SU-DHL-6 (cell line): ENCODE data around the gene SNAP29.

ENCODE experiments used
- H2AFZ ChIP-seq: fragments of 200-600 bp; sonication (generic); 2 replicates; pipeline ENCODE4 v1.6.1; 2014; ENCODE audit warnings: low read depth, mild to moderate bottlenecking, moderate library complexity, mixed read lengths, antibody characterized with exemption, low read length; ENCODE audit not compliant: severe bottlenecking
- H3F3A ChIP-seq: fragments of 200-600 bp; shearing (Covaris generic); 2 replicates; pipeline ENCODE4 v1.6.0; 2016; ENCODE audit warnings: antibody characterized with exemption, mild to moderate bottlenecking; ENCODE audit not compliant: insufficient read depth
- H3K27ac ChIP-seq: fragments of 200-600 bp; sonication (generic); 2 replicates; pipeline ENCODE4 v1.5.1; 2016; ENCODE audit warnings: low read depth, mild to moderate bottlenecking, low read length, moderate library complexity, mixed read lengths
- H3K27me3 ChIP-seq: fragments of 200-600 bp; sonication (generic), shearing (Covaris generic); 2 replicates; pipeline ENCODE4 v1.6.0; 2014; ENCODE audit warnings: mild to moderate bottlenecking, low read length
- H3K36me3 ChIP-seq: fragments of 200-600 bp; sonication (generic); 2 replicates; pipeline ENCODE4 v1.6.1; 2014; ENCODE audit warnings: mild to moderate bottlenecking, low read length, mixed read lengths
- H3K4me2 ChIP-seq: fragments of 300-600, 200-600 bp; shearing (Covaris generic), sonication (generic); 2 replicates; pipeline ENCODE4 v1.6.0; 2014; ENCODE audit warnings: low read length, low read depth, mild to moderate bottlenecking; ENCODE audit not compliant: poor library complexity, severe bottlenecking
- H3K4me3 ChIP-seq: fragments of 200-600 bp; sonication (generic); 2 replicates; pipeline ENCODE4 v1.5.1; 2014; ENCODE audit warnings: antibody characterized with exemption, low read length, mild to moderate bottlenecking, mixed read lengths; ENCODE audit not compliant: insufficient read depth, poor library complexity, severe bottlenecking
- H3K79me2 ChIP-seq: fragments of 200-600 bp; sonication (generic); 2 replicates; pipeline ENCODE4 v1.6.1; 2014; ENCODE audit warnings: mild to moderate bottlenecking, low read length, moderate library complexity; ENCODE audit not compliant: insufficient read depth
- H3K9ac ChIP-seq: fragments of 200-600 bp; sonication (generic); 2 replicates; pipeline ENCODE4 v1.7.0; 2014; ENCODE audit warnings: mild to moderate bottlenecking, low read length
- H3K9me2 ChIP-seq: fragments of 200-600 bp; sonication (generic); replicated peaks from 2 replicates; pipeline ENCODE4 v1.6.1; 2014; ENCODE audit warnings: low read length; ENCODE audit not compliant: insufficient read depth
- H3K9me3 ChIP-seq: fragments of 200-600 bp; sonication (generic); 2 replicates; pipeline ENCODE4 v1.6.1; 2014; ENCODE audit warnings: low read length, mixed read lengths; ENCODE audit not compliant: insufficient read depth
- H4K20me1 ChIP-seq: fragments of 200-600 bp; sonication (generic); 2 replicates; pipeline ENCODE4 v1.6.1; 2014; ENCODE audit warnings: low read depth, mild to moderate bottlenecking, antibody characterized with exemption, low read length, moderate library complexity, mixed read lengths
- EZH2phosphoT487 ChIP-seq: fragments of 200-600 bp; sonication (generic), shearing (Covaris generic); conservative IDR thresholded peaks from 2 replicates; pipeline ENCODE4 v1.6.1; 2018; ENCODE audit warnings: mild to moderate bottlenecking, antibody characterized with exemption, low read length, moderate library complexity, mixed read lengths
- TF ChIP-seq, protein P1 (sequence below): fragments of 200-600 bp; sonication (generic); IDR thresholded peaks from one replicate; pipeline ENCODE4 v1.5.1; 2017; ENCODE audit warnings: antibody characterized with exemption, mild to moderate bottlenecking, low read length, moderate library complexity; ENCODE audit not compliant: insufficient read depth, poor library complexity, severe bottlenecking

The SNAP29 gene

DNA sequence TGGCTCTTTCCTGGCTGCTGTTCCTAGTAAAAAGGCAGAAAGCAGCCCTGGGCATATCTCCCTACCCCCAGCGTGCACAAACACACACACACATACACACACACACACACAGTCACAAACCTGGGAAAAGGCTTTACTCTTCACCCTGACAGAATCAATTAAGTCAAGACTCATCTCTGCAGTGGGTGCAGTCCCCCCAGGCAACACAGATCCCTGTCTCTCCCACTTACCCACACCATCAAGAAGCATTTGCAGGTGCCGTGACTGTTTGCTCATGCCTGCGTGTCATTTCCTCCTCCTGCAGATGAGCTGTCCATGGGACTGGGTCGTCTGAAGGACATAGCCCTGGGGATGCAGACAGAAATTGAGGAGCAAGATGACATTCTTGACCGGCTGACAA lies 28.6 kb downstream of the SNAP29 start:
- H2AFZ ChIP-seq: no peak overlapping the region
- H3K27me3 ChIP-seq: no peaks in the 10 kb centered on the region
- H3K4me2 ChIP-seq: no peak overlapping the region
- H3F3A ChIP-seq: no peaks in the 10 kb centered on the region
- no peaks in the 10 kb centered on the region for H3K79me2 ChIP-seq
- H4K20me1 ChIP-seq: no peaks in the 10 kb centered on the region
- no peak overlapping the region for H3K4me3 ChIP-seq
- no peaks in the 10 kb centered on the region for H3K9me3 ChIP-seq
- H3K36me3 ChIP-seq: no peaks in the 10 kb centered on the region
- no peak overlapping the region for H3K27ac ChIP-seq
- no peak overlapping the region for H3K9ac ChIP-seq
- no peak for TF ChIP-seq EZH2phosphoT487
- TF ChIP-seq, protein P1, sequence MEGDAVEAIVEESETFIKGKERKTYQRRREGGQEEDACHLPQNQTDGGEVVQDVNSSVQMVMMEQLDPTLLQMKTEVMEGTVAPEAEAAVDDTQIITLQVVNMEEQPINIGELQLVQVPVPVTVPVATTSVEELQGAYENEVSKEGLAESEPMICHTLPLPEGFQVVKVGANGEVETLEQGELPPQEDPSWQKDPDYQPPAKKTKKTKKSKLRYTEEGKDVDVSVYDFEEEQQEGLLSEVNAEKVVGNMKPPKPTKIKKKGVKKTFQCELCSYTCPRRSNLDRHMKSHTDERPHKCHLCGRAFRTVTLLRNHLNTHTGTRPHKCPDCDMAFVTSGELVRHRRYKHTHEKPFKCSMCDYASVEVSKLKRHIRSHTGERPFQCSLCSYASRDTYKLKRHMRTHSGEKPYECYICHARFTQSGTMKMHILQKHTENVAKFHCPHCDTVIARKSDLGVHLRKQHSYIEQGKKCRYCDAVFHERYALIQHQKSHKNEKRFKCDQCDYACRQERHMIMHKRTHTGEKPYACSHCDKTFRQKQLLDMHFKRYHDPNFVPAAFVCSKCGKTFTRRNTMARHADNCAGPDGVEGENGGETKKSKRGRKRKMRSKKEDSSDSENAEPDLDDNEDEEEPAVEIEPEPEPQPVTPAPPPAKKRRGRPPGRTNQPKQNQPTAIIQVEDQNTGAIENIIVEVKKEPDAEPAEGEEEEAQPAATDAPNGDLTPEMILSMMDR: no peak
- no peaks in the 10 kb centered on the region for H3K9me2 ChIP-seq

DNA sequence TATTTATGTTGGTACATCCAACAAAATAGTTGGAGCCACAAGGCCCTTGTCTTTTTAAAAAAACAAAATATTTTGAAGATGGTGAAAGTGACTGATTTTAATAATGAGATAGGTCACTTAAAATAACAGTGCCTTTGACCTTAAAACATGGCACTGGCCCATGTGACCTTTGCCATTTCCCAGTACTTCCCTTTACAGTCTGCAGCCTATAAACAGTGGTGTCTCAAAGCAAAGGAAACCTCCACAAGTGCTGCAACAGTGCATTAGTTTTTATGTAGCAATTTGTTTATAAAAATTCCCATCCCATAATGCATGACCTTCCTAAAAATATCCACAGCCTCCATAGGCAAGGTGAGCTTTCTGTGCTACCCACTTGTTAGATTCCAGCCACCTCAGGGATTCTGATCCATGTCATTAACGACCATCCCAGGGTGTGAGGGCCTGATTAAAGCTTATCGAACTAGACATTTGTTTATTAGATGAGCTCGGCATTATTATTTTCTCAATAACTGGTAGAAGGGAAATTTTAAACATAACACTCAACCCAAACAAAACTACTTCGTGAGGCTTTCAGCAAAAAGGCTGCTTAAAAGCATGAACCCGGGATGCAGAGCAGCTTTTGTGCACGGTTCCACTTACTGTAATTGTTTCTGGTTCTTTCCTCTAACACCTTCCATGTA lies 30.4 kb downstream of the SNAP29 start:
- no peak overlapping the region for H2AFZ ChIP-seq
- no peaks in the 10 kb centered on the region for H3F3A ChIP-seq
- H3K27me3 ChIP-seq: no peaks in the 10 kb centered on the region
- no peak overlapping the region for H3K4me3 ChIP-seq
- H3K79me2 ChIP-seq: no peaks in the 10 kb centered on the region
- TF ChIP-seq, protein P1: no peak
- TF ChIP-seq EZH2phosphoT487: no peak
- no peaks in the 10 kb centered on the region for H3K9me3 ChIP-seq
- H3K27ac ChIP-seq: no peak overlapping the region
- no peaks in the 10 kb centered on the region for H3K36me3 ChIP-seq
- H3K4me2 ChIP-seq: no peak overlapping the region
- no peaks in the 10 kb centered on the region for H3K9me2 ChIP-seq
- H4K20me1 ChIP-seq: no peaks in the 10 kb centered on the region
- H3K9ac ChIP-seq: no peak overlapping the region

DNA sequence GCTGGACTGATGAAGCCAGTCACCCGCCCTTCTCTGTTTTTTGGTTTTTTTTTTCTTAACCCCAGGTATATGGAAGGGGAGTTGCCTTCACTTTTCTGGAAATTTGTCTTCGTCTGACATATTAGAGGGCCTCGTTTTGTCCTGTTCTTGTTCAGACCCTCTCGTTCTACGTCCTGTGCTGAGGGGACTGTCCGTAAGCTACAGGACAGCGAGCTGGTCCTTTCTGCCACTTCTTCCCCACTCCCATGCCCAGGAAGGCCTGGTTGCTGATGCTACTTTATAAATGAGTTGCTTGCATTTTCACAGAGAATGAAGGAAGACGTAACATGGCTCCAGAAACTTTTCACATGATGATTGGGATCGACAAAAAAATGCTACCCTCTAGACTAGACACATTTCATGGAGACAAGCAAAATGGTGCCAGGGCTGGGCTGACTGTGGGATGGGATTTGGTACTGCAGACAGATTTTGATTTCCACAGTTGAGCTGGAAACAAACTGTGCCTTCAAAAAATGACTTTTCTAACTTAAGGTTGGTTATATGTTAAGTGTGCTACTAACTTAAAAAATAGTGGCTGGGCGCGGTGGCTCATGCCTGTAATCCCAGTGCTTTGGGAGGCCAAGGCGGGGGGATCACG lies 31.2 kb downstream of the SNAP29 start:
- TF ChIP-seq EZH2phosphoT487: no peak
- TF ChIP-seq, protein P1: no peak
- no peaks in the 10 kb centered on the region for H3K36me3 ChIP-seq
- H3K4me2 ChIP-seq: no peak overlapping the region
- no peaks in the 10 kb centered on the region for H3K9me3 ChIP-seq
- H3K27ac ChIP-seq: no peak overlapping the region
- H3K27me3 ChIP-seq: no peaks in the 10 kb centered on the region
- no peak overlapping the region for H3K9ac ChIP-seq
- no peaks in the 10 kb centered on the region for H3F3A ChIP-seq
- H3K4me3 ChIP-seq: no peak overlapping the region
- H2AFZ ChIP-seq: no peak overlapping the region
- H3K9me2 ChIP-seq: no peaks in the 10 kb centered on the region
- H3K79me2 ChIP-seq: no peaks in the 10 kb centered on the region
- H4K20me1 ChIP-seq: no peaks in the 10 kb centered on the region
